ENCODE results near the gene NR3C2.

DNA sequence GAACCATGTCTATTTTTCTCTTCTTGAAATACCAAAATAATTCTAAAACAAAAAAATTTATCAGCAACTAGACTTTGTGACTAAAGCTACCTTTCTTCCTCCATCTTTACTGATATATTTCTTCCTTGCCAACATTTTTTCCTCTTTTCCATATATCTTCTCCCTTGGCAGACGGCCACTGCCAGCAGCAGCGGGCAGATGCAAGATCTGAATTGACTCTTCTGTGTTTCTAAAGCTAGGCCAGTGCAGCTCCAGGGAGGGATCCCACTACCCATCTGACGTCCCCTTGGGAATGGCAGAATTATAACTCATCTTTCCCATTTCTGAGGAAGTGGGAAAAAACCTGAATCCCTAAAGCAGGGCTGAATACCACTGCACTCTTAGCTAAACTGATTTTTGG, 206.4 kb downstream of the NR3C2 start:
- TF ChIP-seq, protein P1, sequence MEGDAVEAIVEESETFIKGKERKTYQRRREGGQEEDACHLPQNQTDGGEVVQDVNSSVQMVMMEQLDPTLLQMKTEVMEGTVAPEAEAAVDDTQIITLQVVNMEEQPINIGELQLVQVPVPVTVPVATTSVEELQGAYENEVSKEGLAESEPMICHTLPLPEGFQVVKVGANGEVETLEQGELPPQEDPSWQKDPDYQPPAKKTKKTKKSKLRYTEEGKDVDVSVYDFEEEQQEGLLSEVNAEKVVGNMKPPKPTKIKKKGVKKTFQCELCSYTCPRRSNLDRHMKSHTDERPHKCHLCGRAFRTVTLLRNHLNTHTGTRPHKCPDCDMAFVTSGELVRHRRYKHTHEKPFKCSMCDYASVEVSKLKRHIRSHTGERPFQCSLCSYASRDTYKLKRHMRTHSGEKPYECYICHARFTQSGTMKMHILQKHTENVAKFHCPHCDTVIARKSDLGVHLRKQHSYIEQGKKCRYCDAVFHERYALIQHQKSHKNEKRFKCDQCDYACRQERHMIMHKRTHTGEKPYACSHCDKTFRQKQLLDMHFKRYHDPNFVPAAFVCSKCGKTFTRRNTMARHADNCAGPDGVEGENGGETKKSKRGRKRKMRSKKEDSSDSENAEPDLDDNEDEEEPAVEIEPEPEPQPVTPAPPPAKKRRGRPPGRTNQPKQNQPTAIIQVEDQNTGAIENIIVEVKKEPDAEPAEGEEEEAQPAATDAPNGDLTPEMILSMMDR (IDR thresholded peaks at IDR 0.05) = no peak
- TF ChIP-seq ZFX (IDR thresholded peaks at IDR 0.05; ENCODE audit: borderline replicate concordance) = no peak
